ENCODE measurements around the gene JAZF1. TPM values are rescaled to one million over a fixed set of nuclear protein-coding genes. Genes with fewer than 3 reads are reported as not detected.

JAZF1 gene
- total RNA-seq, 1 experiment from 2014 or later: 14.2 TPM

- intact Hi-C loops (cut with micrococcal nuclease): loop anchor here (10.0 kb wide), 1 partner anchor 344 kb away; no protein-coding TSS in a partner anchor
These were observed 152.1 kb downstream of the JAZF1 start for GRCh38 chr7:28028471-28028870.

GRCh38 chr7:28026237-28026636, 154.4 kb downstream of the JAZF1 start:
- ChIA-PET CTCF (interaction anchor here (0.6 to 1.6 kb wide), 3 partner anchors 13 to 488 kb away, joined by 3 to 4 read pairs (median 3); no protein-coding TSS in a partner anchor), POLR2A (no interaction called here)
- no peak for DNase-seq (ENCODE audit: unreplicated experiment)
- no peak for TF ChIP-seq CTCF (IDR thresholded peaks at IDR 0.05; ENCODE audit: unreplicated experiment)
- Mint-ChIP-seq H3K27me3 (ENCODE audit: insufficient read depth, unreplicated experiment) (no peaks in the 10 kb centered on the region), H3K4me3 (ENCODE audit: unreplicated experiment) (no peak overlapping the region), H3K4me1 (ENCODE audit: insufficient read depth, unreplicated experiment) (no peaks in the 10 kb centered on the region), H3K27ac (ENCODE audit: low read depth, unreplicated experiment) (no peak overlapping the region), H3K36me3 (ENCODE audit: insufficient read depth, unreplicated experiment) (no peaks in the 10 kb centered on the region), H3K9me3 (ENCODE audit: unreplicated experiment) (no peaks in the 10 kb centered on the region)
- BruUV-seq (replicated peaks): no TSS peak
- intact Hi-C loops (cut with micrococcal nuclease): loop anchor here (10.0 kb wide), 1 partner anchor 341 kb away; no protein-coding TSS in a partner anchor

More at GRCh38 chr7:28028471-28028870, 152.1 kb downstream of the JAZF1 start:
- no peaks in the 10 kb centered on the region for H3K9me3 Mint-ChIP-seq (ENCODE audit: unreplicated experiment)
- no peak overlapping the region for H3K27ac Mint-ChIP-seq (ENCODE audit: low read depth, unreplicated experiment)
- no peaks in the 10 kb centered on the region for H3K36me3 Mint-ChIP-seq (ENCODE audit: insufficient read depth, unreplicated experiment)
- TF ChIP-seq CTCF (IDR thresholded peaks at IDR 0.05; ENCODE audit: unreplicated experiment): no peak
- no peaks in the 10 kb centered on the region for H3K27me3 Mint-ChIP-seq (ENCODE audit: insufficient read depth, unreplicated experiment)
- CTCF ChIA-PET: interaction anchor here (0.8 to 2.1 kb wide), 2 partner anchors 8 to 234 kb away, joined by 3 to 9 read pairs; no protein-coding TSS in a partner anchor
- no TSS peak for BruUV-seq (replicated peaks)
- no peak overlapping the region for H3K4me3 Mint-ChIP-seq (ENCODE audit: unreplicated experiment)
- H3K4me1 Mint-ChIP-seq (ENCODE audit: insufficient read depth, unreplicated experiment): peaks cover 7% of the 10 kb centered on the region
- POLR2A ChIA-PET: no interaction called here
- no peak for DNase-seq (ENCODE audit: unreplicated experiment)

DNA sequence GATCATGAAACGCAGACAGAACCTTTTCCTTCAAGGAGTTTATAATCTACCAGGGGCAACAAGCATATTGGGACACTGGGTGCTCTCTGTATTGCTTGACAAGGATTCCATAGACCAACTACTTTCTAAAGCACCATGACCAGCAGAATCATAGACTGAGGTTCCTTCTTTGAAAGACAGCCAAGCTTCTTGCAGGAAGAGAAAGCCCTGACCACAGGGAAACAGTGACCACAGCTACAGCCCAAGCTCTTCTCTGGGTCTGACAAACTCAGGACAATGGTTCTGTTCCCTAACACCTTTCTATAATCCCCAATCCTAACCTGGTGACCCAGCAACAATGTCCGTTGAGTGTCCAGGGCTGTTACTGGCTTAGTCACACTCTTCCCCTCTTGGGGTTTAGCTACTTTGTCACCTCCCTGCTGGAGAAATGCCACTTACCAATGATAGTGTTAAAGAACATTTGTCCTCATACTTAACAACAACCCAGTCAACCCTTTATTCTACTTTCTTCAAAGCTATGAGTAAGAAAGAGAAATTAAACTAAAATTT, 155.7 kb downstream of the JAZF1 start:
- no peaks in the 10 kb centered on the region for H3K36me3 Mint-ChIP-seq (ENCODE audit: insufficient read depth, unreplicated experiment)
- no peaks in the 10 kb centered on the region for H3K27me3 Mint-ChIP-seq (ENCODE audit: insufficient read depth, unreplicated experiment)
- no TSS peak for BruUV-seq (replicated peaks)
- no peak for DNase-seq (ENCODE audit: unreplicated experiment)
- no peaks in the 10 kb centered on the region for H3K4me1 Mint-ChIP-seq (ENCODE audit: insufficient read depth, unreplicated experiment)
- POLR2A ChIA-PET: interaction anchor here (0.6 kb wide), 1 partner anchor 284 kb away, joined by 3 read pairs; no protein-coding TSS in a partner anchor
- no peak for TF ChIP-seq CTCF (IDR thresholded peaks at IDR 0.05; ENCODE audit: unreplicated experiment)
- H3K4me3 Mint-ChIP-seq (ENCODE audit: unreplicated experiment): no peak overlapping the region
- intact Hi-C loops (cut with micrococcal nuclease): loop anchor here (5.0 to 10.0 kb wide), 2 partner anchors 243 to 340 kb away; no protein-coding TSS in a partner anchor
- CTCF ChIA-PET: interaction anchor here (0.6 to 1.6 kb wide), 5 partner anchors 15 to 251 kb away, joined by 3 to 6 read pairs (median 3); no protein-coding TSS in a partner anchor
- H3K9me3 Mint-ChIP-seq (ENCODE audit: unreplicated experiment): no peaks in the 10 kb centered on the region
- no peak overlapping the region for H3K27ac Mint-ChIP-seq (ENCODE audit: low read depth, unreplicated experiment)

GRCh38 chr7:28020302-28020940, 160.2 kb downstream of the JAZF1 start:
- Mint-ChIP-seq H3K4me1 (ENCODE audit: insufficient read depth, unreplicated experiment) (no peaks in the 10 kb centered on the region), H3K36me3 (ENCODE audit: insufficient read depth, unreplicated experiment) (peaks cover 5% of the 10 kb centered on the region), H3K27me3 (ENCODE audit: insufficient read depth, unreplicated experiment) (no peaks in the 10 kb centered on the region), H3K4me3 (ENCODE audit: unreplicated experiment) (no peak overlapping the region), H3K9me3 (ENCODE audit: unreplicated experiment) (no peaks in the 10 kb centered on the region), H3K27ac (ENCODE audit: low read depth, unreplicated experiment) (no peak overlapping the region)
- DNase-seq (ENCODE audit: unreplicated experiment): peak; percentile 85
- POLR2A ChIA-PET: interaction anchor here (0.9 to 3.0 kb wide), 6 partner anchors 77 to 825 kb away, joined by 3 to 7 read pairs (median 4); partner anchors contain the start of gene TAX1BP1
- CTCF ChIA-PET: interaction anchor here (0.5 to 3.5 kb wide), 56 partner anchors 8 to 844 kb away, joined by 3 to 21 read pairs (median 4); no protein-coding TSS in a partner anchor
- BruUV-seq (replicated peaks): no TSS peak
- TF ChIP-seq CTCF (IDR thresholded peaks at IDR 0.05; ENCODE audit: unreplicated experiment): peak; percentile 84
- intact Hi-C loops (cut with micrococcal nuclease): loop anchor here (1.0 to 10.0 kb wide), 7 partner anchors 58 to 824 kb away; no protein-coding TSS in a partner anchor

Measured in MCF 10A (cell line).